CD4-positive, alpha-beta T cell (primary cell): Measurements from ENCODE around the gene VSIG4. TPM values are rescaled to one million over a fixed set of nuclear protein-coding genes. Genes with fewer than 3 reads are reported as not detected.

Source experiments
- ATAC-seq: fragments of 200-7000 bp; cut with Tn5 transposase; one replicate; pipeline ENCODE4 v1.10.0; 2022; ENCODE audit warnings: mild to moderate bottlenecking; ENCODE audit not compliant: poor library complexity
- CTCF ChIA-PET: fragments of 350-600 bp; sonication (Branson Sonifier 250); formaldehyde crosslinking; loops from one replicate; lab custom pipeline; 2021; ENCODE audit warnings: antibody characterized with exemption, inconsistent platforms; lab: Charles Lee
- POLR2A ChIA-PET: fragments of 350-600 bp; sonication (Branson Sonifier 250); formaldehyde crosslinking; loops from one replicate; lab custom pipeline; 2021; ENCODE audit warnings: antibody characterized with exemption, inconsistent platforms; lab: Charles Lee
- DNase-seq, 14 experiments: peaks; one replicate each; pipeline ENCODE4 v3.0.0-alpha.2; 2013 to 2020; ENCODE audit warnings: mixed read lengths in 2 of 14
- H3K27ac ChIP-seq, 2 donors: one replicate each; pipeline versions ENCODE4 v1.5.1 to v1.7.0; 2013; ENCODE audit warnings: low read length in 2 of 2, low read depth in 1 of 2, mild to moderate bottlenecking in 1 of 2
- H3K27me3 ChIP-seq, 2 experiments: 1 replicate in 1 of 2; 2 replicates in 1 of 2; pipeline versions ENCODE4 v1.6.1 to v1.7.0; 2013; ENCODE audit warnings: low read length in 2 of 2, control low read depth in 1 of 2, mild to moderate bottlenecking in 1 of 2, moderate library complexity in 1 of 2; ENCODE audit not compliant: insufficient read depth in 2 of 2, control insufficient read depth in 1 of 2
- H3K36me3 ChIP-seq: one replicate; pipeline ENCODE4 v1.6.1; 2013; ENCODE audit warnings: low read length, control low read depth; ENCODE audit not compliant: insufficient read depth
- H3K4me1 ChIP-seq: one replicate; pipeline ENCODE4 v1.6.1; 2013; ENCODE audit warnings: low read length, control low read depth; ENCODE audit not compliant: insufficient read depth
- H3K4me3 ChIP-seq: one replicate; pipeline ENCODE4 v1.5.1; 2013; ENCODE audit warnings: mild to moderate bottlenecking, low read length, moderate library complexity
- H3K9me3 ChIP-seq, 2 experiments: 1 replicate in 1 of 2; 2 replicates in 1 of 2; pipeline versions ENCODE4 v1.6.1 to v1.7.0; 2013; ENCODE audit warnings: low read length in 2 of 2, mild to moderate bottlenecking in 2 of 2, control low read depth in 1 of 2, moderate library complexity in 1 of 2; ENCODE audit not compliant: control insufficient read depth in 1 of 2, insufficient read depth in 1 of 2
- H3K27ac Mint-ChIP-seq: one replicate; pipeline ENCODE4 v1.8.0; 2020; ENCODE audit warnings: mixed read lengths
- H3K27me3 Mint-ChIP-seq: one replicate; pipeline ENCODE4 v1.8.0; 2021; ENCODE audit warnings: mixed read lengths
- H3K36me3 Mint-ChIP-seq: one replicate; pipeline ENCODE4 v1.8.0; 2021; ENCODE audit warnings: low read depth, mixed read lengths
- H3K4me1 Mint-ChIP-seq: one replicate; pipeline ENCODE4 v1.8.0; 2021; ENCODE audit warnings: low read depth, mixed read lengths
- H3K4me3 Mint-ChIP-seq: one replicate; pipeline ENCODE4 v1.8.0; 2020; ENCODE audit warnings: mild to moderate bottlenecking, mixed read lengths
- H3K9me3 Mint-ChIP-seq: one replicate; pipeline ENCODE4 v1.8.0; 2020; ENCODE audit warnings: mixed read lengths
- CTCF ChIP-seq: fragments of 200-600 bp; IDR thresholded peaks from one replicate; pipeline ENCODE4 v1.8.0; 2022; ENCODE audit warnings: antibody characterized with exemption, mild to moderate bottlenecking
- intact Hi-C, 2 experiments: fragments of 100-400 bp; cut with DNase I in 1 of 2; cut with micrococcal nuclease in 1 of 2; formaldehyde crosslinking; loops; one replicate each; pipeline versions ENCODE4 v1.15.1 to v1.9.0; 2023 to 2025; cut with DNase I, micrococcal nuclease
- total RNA-seq, 174 experiments: library from RNA in 2 of 174; stranded (reverse) in 2 of 174; gene quantifications; one replicate each; pipeline ENCODE4 v1.2.3 and lab custom pipeline; 2021 to 2026

Gene VSIG4
- total RNA-seq, 2 experiments from 2014 or later: 0.11 TPM; not detected in 1

GRCh38 chrX:66049056-66049455, 9.2 kb upstream of the VSIG4 start:
- no peaks in the 10 kb centered on the region for H3K9me3 Mint-ChIP-seq
- ChIA-PET CTCF (no interaction called here), POLR2A (no interaction called here)
- Histone ChIP-seq H3K4me3 (no peak overlapping the region), H3K4me1 (peaks cover 13% of the 10 kb centered on the region), H3K27me3 (no peaks in the 10 kb centered on the region), H3K9me3 (no peaks in the 10 kb centered on the region), H3K36me3 (no peaks in the 10 kb centered on the region), H3K27ac (no peak overlapping the region)
- TF ChIP-seq CTCF: no peak
- no peak overlapping the region for H3K4me3 Mint-ChIP-seq
- ATAC-seq (no peak), DNase-seq (no peak)
- peaks cover 27% of the 10 kb centered on the region for H3K4me1 Mint-ChIP-seq
- no peaks in the 10 kb centered on the region for H3K27me3 Mint-ChIP-seq
- no peak overlapping the region for H3K27ac Mint-ChIP-seq
- H3K36me3 Mint-ChIP-seq: no peaks in the 10 kb centered on the region
- intact Hi-C loops: no loop called here

- H3K4me3 ChIP-seq: no peak overlapping the region
- intact Hi-C loops: no loop called here
- Mint-ChIP-seq H3K4me3 (peak overlapping the region; percentile 16), H3K27me3 (no peaks in the 10 kb centered on the region), H3K36me3 (no peaks in the 10 kb centered on the region), H3K27ac (peak overlapping the region; percentile 56), H3K9me3 (no peaks in the 10 kb centered on the region), H3K4me1 (peaks cover 27% of the 10 kb centered on the region)
- peak in 3 of 14 experiments; percentile 29 to 66 (median 36) for DNase-seq
- peaks cover 13% of the 10 kb centered on the region for H3K4me1 ChIP-seq
- ChIA-PET POLR2A (interaction anchor here (1.0 to 1.1 kb wide), 3 partner anchors 9 to 15 kb away, joined by 3 to 8 read pairs (median 4); no protein-coding TSS in a partner anchor), CTCF (interaction anchor here (1.3 kb wide), 1 partner anchor 14 kb away, joined by 4 read pairs; no protein-coding TSS in a partner anchor)
- TF ChIP-seq CTCF: no peak
- no peak for ATAC-seq
- H3K36me3 ChIP-seq: no peaks in the 10 kb centered on the region
- no peaks in the 10 kb centered on the region for H3K9me3 ChIP-seq
- peak overlapping the region in 1 of 2 donors; percentile 58 for H3K27ac ChIP-seq
- no peaks in the 10 kb centered on the region for H3K27me3 ChIP-seq
Observed at GRCh38 chrX:66046612-66047235, 6.8 kb upstream of the VSIG4 start.

- POLR2A ChIA-PET: no interaction called here
- intact Hi-C loops: no loop called here
Observed at GRCh38 chrX:66045894-66046293, 6.0 kb upstream of the VSIG4 start.

More at GRCh38 chrX:66045894-66046293, 6.0 kb upstream of the VSIG4 start:
- Histone ChIP-seq H3K27me3 (no peaks in the 10 kb centered on the region), H3K4me1 (peaks cover 13% of the 10 kb centered on the region), H3K4me3 (no peak overlapping the region), H3K36me3 (no peaks in the 10 kb centered on the region), H3K27ac (no peak overlapping the region), H3K9me3 (no peaks in the 10 kb centered on the region)
- no peak for ATAC-seq
- CTCF ChIA-PET: no interaction called here
- peak in 1 of 14 experiments; percentile 9 for DNase-seq
- Mint-ChIP-seq H3K36me3 (no peaks in the 10 kb centered on the region), H3K27me3 (no peaks in the 10 kb centered on the region), H3K9me3 (no peaks in the 10 kb centered on the region), H3K27ac (peak overlapping the region; percentile 56), H3K4me1 (peaks cover 27% of the 10 kb centered on the region), H3K4me3 (no peak overlapping the region)
- TF ChIP-seq CTCF: no peak
